Measurements from ENCODE around the gene SOX5. TPM values are rescaled to one million over a fixed set of nuclear protein-coding genes. Genes with fewer than 3 reads are reported as not detected.
A peak's percentile ranks its signal among the peaks of the same experiment; 100 is the strongest.

The SOX5 gene
- total RNA-seq, 1 donor from 2014 or later = 86.8 TPM

DNA sequence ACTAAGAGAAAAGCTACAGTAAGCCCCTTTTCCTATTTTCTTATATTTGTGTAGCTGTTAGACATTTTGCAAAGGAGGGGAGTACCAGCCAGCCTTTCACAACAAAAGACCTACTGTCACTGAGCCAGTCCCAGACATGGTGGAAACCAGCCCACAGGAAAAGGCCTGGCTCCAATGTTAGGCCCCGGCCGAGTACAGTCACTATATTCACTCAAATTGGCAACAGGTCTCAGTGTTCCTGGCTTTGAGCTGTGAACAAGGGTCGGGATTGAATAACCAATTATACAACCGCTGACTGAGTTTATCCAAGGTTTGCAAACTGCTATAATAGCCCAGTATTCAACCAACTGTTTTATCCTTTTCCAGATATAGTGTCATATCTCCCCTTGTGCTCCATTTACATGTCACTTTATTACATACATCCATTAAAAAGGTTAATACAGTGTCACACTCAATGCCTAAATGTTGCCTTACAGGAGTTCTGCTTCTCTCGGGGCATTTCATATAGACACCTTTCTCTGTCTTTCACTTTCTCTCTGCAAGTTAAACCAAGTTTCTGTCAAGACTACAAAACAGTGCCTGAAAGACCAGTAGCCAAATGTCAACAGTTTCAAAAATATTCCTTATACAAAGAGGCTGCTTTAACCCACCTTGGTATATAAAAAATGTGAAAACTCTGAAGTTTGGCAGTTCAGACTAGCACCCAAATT is 178.1 kb downstream of the SOX5 start:
- Mint-ChIP-seq H3K4me3 (peak overlapping the region; percentile 49), H3K36me3 (ENCODE audit: low read depth) (peaks cover 3% of the 10 kb centered on the region), H3K27ac (ENCODE audit: unreplicated experiment) (no peak overlapping the region), H3K4me1 (peaks cover 55% of the 10 kb centered on the region), H3K27me3 (ENCODE audit: low read depth) (no peaks in the 10 kb centered on the region), H3K9me3 (no peaks in the 10 kb centered on the region)
- TF ChIP-seq, protein P1, sequence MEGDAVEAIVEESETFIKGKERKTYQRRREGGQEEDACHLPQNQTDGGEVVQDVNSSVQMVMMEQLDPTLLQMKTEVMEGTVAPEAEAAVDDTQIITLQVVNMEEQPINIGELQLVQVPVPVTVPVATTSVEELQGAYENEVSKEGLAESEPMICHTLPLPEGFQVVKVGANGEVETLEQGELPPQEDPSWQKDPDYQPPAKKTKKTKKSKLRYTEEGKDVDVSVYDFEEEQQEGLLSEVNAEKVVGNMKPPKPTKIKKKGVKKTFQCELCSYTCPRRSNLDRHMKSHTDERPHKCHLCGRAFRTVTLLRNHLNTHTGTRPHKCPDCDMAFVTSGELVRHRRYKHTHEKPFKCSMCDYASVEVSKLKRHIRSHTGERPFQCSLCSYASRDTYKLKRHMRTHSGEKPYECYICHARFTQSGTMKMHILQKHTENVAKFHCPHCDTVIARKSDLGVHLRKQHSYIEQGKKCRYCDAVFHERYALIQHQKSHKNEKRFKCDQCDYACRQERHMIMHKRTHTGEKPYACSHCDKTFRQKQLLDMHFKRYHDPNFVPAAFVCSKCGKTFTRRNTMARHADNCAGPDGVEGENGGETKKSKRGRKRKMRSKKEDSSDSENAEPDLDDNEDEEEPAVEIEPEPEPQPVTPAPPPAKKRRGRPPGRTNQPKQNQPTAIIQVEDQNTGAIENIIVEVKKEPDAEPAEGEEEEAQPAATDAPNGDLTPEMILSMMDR (conservative IDR thresholded peaks at IDR 0.05) = no peak
- DNase-seq (ENCODE audit: low read depth, low spot score) = peak; percentile 36

DNA sequence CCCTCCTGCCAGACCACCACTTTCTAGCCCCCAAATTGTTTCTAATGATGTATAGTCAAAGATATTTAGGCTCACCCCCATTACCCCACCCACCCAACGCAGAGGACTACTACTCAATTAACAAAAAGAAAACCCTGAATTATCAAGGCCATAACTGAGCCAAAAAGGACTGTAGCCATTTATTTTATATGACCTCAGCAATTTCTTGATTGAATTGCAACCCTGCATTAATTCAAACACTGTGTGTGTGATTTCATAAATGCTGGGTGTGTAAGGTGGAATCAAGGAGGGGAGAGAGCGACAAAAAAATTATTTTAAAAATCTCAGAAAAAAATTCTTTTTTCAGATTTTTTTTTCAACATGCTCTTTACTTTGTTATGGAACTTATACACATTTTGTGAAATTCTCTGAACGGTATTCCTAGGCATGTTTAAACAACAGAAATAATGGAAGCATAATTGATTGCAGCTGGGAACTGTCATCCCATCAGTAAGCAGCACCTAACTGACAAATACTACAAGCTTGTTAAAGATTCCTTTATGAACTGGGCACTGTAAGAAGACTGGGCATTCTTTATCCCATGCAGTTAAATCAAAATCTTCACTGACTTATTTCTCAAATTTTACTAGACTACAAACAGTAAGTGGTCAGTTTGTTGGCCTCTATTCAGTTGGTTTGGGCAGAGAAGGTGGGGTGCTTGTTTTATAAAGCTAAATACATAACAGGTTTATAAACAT is 179.1 kb downstream of the SOX5 start:
- DNase-seq (ENCODE audit: low read depth, low spot score) = no peak
- no peaks in the 10 kb centered on the region for H3K27me3 Mint-ChIP-seq (ENCODE audit: low read depth)
- no peaks in the 10 kb centered on the region for H3K9me3 Mint-ChIP-seq
- H3K4me3 Mint-ChIP-seq = no peak overlapping the region
- TF ChIP-seq, protein P1 (conservative IDR thresholded peaks at IDR 0.05) = no peak
- no peaks in the 10 kb centered on the region for H3K36me3 Mint-ChIP-seq (ENCODE audit: low read depth)
- peaks cover 57% of the 10 kb centered on the region for H3K4me1 Mint-ChIP-seq
- H3K27ac Mint-ChIP-seq (ENCODE audit: unreplicated experiment) = no peak overlapping the region

DNA sequence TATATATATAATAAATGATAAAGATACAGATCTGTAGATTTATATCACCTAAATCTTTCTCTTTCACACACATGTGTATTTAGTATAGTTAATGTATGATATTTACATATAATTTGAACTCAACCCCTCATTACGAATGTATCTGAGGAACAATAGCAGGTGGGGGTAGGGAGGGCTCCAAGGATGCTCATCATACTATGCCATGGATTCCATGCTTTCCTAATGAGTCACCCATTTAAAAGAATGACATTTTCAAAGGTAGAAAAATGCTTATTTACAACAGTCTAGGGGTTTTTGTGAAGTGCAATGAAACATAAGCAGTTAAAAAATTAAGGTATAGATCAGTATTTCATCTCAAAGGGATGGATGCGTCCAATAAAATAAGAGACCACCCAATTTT is 181.6 kb downstream of the SOX5 start:
- Mint-ChIP-seq H3K27me3 (ENCODE audit: low read depth) (no peaks in the 10 kb centered on the region), H3K9me3 (no peaks in the 10 kb centered on the region), H3K36me3 (ENCODE audit: low read depth) (no peaks in the 10 kb centered on the region), H3K27ac (ENCODE audit: unreplicated experiment) (no peak overlapping the region), H3K4me3 (no peak overlapping the region), H3K4me1 (peaks cover 60% of the 10 kb centered on the region)
- no peak for DNase-seq (ENCODE audit: low read depth, low spot score)
- TF ChIP-seq, protein P1 (conservative IDR thresholded peaks at IDR 0.05) = no peak

GRCh38 chr12:23763724-23764123 is 185.7 kb downstream of the SOX5 start:
- TF ChIP-seq, protein P1 (conservative IDR thresholded peaks at IDR 0.05) = no peak
- Mint-ChIP-seq H3K9me3 (no peaks in the 10 kb centered on the region), H3K27me3 (ENCODE audit: low read depth) (no peaks in the 10 kb centered on the region), H3K36me3 (ENCODE audit: low read depth) (peaks cover 4% of the 10 kb centered on the region), H3K4me1 (peaks cover 41% of the 10 kb centered on the region), H3K27ac (ENCODE audit: unreplicated experiment) (no peak overlapping the region), H3K4me3 (no peak overlapping the region)
- no peak for DNase-seq (ENCODE audit: low read depth, low spot score)

GRCh38 chr12:23760495-23760894 is 189.0 kb downstream of the SOX5 start:
- DNase-seq (ENCODE audit: low read depth, low spot score) = no peak
- Mint-ChIP-seq H3K9me3 (no peaks in the 10 kb centered on the region), H3K27ac (ENCODE audit: unreplicated experiment) (peak overlapping the region; percentile 3), H3K27me3 (ENCODE audit: low read depth) (no peaks in the 10 kb centered on the region), H3K4me3 (no peak overlapping the region), H3K36me3 (ENCODE audit: low read depth) (peaks cover 4% of the 10 kb centered on the region), H3K4me1 (peaks cover 52% of the 10 kb centered on the region)
- TF ChIP-seq, protein P1 (conservative IDR thresholded peaks at IDR 0.05) = no peak

Measured in neural crest cell (in vitro differentiated cells).